NK-92 treated with Interleukin-12 subunit alpha and Interleukin-12 subunit beta, amount 100 ng/mL, for 24 hours (cell line): Measurements from ENCODE around the gene USP54.
"Not testable (repeated sequence)": the region's sequence is repeated elsewhere in the genome, so short reads cannot be mapped to it uniquely, and the experiment has no call there.

ENCODE experiments used
- DNase-seq: peaks from one replicate; lab custom pipeline; 2025; lab: John Stamatoyannopoulos, UW

Gene USP54

GRCh38 chr10:73590881-73591799 lies at the start of gene USP54:
USP54 (minus strand) TSS chr10:73591342; CDS start chr10:73575658, 15,684 bp downstream.
- no peak for DNase-seq

DNA sequence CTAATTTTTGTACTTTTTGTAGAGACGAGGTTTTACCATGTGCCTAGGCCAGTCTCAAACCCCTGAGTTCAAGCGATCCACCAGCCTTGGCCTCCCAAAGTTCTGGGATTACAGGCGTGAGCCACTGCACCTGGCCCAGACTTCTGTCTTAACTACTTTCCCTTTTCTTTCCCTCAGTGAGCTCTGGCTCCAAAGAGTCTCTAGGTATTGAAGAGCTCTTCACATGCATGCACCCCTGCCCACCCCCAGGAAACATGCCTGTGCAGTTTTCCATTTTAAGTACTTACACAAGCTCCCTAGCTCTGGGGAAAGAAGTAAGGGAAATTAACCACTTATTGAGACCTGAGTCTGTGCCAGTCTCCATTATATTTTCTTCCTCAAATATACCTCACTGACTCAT lies 48.1 kb upstream of the USP54 start:
- DNase-seq, result no peak

- DNase-seq, result no peak
These were observed 44.6 kb upstream of the USP54 start for GRCh38 chr10:73635781-73636180.

- no peak for DNase-seq
These were observed 43.3 kb upstream of the USP54 start for GRCh38 chr10:73634421-73634820.

DNA sequence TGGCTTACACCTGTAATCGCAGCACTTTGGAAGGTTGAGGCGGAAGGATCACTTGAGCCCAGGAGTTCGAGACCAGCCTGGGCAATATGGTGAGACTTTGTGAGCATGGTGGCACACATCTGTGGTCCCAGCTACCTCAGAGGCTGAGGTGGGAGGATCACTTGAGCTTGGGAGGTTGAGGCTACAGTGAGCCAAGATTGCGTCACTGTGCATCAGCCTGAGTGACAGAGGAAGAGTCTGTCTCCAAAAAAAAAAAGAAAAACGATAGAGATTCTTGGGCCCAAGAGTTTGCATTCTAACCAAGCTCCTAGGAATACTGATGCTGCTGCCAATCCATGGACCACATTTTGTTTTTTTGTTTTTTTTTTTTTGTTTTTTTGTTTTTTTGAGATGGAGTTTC lies 38.0 kb upstream of the USP54 start:
- DNase-seq, result no peak

- no peak for DNase-seq
These were observed 37.3 kb upstream of the USP54 start for GRCh38 chr10:73628405-73628804.

- no peak for DNase-seq
These were observed 36.2 kb upstream of the USP54 start for GRCh38 chr10:73627300-73627699.

DNA sequence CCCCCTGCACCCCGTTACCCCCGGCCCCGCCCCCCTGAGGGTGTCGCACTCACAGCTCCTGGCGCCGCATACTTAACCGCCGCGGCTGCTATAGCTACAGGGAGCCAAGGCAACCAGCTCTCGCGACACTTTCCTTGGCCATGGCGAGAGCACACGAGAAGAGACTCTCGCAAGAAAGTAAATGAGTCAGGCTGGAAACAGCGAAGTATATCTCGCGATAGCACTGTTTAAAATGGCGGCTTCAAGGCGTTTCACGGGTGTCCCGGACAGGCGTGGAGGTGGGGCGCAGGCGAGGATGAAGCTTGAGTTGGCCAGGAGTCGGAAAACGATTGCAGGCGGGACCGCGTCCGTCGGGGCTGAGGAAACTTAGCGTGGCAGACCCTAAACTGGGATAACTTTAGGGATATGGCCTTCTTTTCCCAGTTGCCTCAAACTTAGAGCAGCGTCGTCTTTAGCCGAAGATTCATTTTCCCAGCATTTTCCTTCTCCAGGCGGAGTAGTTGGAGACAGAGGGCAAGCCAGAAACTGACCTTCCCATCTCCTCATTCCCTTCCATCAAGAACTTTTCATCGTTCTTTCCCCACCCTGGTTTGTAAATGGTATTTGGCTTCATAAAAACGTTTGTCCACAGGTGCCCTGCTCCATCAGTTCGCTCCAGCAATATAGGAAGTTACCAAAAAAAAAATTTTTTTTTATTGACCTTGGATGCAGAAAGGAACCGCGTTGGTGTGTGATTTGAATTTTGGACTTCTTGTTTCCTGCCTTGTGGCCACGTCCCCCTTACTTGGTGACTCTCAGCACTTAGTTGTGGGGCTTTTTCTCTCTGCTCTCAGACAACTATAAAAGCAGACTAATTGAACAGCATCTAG lies 35.0 kb upstream of the USP54 start:
- peak; percentile 78 for DNase-seq

- peak; percentile 2 for DNase-seq
These were observed 34.1 kb upstream of the USP54 start for GRCh38 chr10:73625004-73625883.

GRCh38 chr10:73623056-73623455 lies 31.9 kb upstream of the USP54 start:
- DNase-seq, result no peak

- DNase-seq, result not testable (repeated sequence)
These were observed 29.8 kb upstream of the USP54 start for GRCh38 chr10:73620974-73621373.

- not testable (repeated sequence) for DNase-seq
These were observed 26.0 kb upstream of the USP54 start for GRCh38 chr10:73617143-73617542.

DNA sequence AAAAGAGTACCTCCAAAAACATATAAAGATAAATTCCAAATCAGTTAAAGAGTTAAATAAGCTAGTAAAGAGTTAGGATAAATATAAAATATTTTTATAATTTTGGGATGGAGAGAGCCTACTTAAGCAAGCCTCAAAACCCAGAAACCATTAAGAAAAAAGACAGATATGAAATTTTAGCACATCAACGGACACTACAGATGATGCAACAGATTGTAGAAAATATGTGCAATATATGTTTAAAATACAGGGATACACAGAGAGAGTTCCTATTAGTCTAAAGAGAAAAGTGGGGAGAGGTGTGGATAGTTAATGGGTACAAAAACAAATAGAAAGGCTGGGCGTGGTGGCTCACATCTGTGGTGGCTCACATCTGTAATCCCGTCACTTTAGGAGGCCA lies 23.6 kb upstream of the USP54 start:
- DNase-seq, result no peak

- DNase-seq, result no peak
These were observed 18.0 kb upstream of the USP54 start for GRCh38 chr10:73609116-73609515.

GRCh38 chr10:73601486-73601921 lies 10.4 kb upstream of the USP54 start:
- DNase-seq, result no peak

DNA sequence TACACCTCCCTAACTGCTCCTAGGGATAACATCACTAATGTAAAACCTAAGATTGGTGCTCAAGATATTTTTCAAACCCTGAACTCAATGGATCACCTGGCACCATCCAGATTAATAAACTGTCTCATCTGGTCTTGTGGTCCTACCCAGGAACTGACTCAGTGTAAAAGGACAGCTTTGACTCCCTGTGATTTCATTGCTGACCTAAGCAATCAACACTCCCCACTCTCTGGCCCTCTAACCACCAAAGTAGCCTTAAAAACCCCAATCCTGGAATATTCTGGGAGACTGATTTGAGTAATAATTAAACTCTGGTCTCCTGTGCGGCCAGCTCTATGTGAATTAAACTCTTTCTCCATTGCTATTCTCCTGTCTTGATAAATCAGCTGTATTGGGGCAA lies 6.2 kb upstream of the USP54 start:
- no peak for DNase-seq

GRCh38 chr10:73593812-73594211 lies 2.7 kb upstream of the USP54 start:
- DNase-seq, result no peak

DNA sequence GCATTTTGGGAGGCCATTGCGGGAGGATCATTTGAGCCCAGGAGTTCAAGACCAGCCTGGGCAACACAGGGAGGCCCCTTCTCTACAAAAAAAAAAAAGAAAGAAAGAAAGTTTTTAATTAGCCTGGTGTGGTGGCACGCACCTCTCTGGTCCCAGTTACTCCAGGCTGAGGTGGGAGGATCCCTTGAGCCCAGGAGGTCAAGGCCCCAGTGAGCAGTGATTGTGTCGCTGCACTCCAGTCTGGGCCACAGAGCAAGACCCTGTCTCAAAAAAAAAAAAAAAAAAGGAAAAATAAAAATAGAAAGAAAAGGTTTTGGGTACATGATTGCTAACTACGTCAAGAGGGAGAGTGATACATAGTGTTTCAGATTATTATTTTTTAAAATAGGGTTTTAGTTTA lies 2.0 kb upstream of the USP54 start:
- DNase-seq, result no peak

DNA sequence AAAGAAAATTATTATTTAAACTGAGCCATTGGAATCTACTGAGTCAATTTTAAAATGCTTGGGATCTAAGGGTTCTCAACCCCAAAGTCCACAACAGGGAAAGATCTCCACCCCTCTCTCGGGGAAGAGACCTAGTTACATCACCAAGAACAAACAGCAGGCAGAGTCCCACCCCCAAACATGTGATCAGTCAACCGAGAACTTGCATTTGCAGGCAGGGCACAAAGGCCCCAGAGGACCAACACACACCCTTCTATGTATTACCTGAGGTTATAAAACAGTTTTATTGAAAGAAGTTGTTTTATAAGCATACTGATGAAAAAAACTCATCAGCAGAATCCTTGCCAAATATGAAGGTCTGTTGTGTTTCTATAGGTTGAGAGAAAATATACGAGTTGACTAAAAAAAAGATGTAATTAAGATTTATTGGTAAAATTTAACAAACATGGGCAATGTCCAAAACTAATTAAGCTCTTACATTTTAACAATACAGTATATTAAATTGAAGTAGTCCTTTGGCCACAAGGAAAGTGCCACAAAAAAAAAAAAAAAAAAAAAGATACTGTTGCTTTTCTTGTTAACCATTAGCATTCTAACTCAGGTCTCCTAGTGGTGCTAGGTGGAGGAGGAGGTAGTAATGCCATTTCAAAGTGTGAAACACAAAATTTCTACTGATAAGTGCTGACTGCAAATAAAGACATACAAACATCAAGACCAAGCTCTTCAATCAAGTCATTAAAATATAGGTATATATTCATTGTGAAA lies 975 bp upstream of the USP54 start:
- DNase-seq, result no peak

DNA sequence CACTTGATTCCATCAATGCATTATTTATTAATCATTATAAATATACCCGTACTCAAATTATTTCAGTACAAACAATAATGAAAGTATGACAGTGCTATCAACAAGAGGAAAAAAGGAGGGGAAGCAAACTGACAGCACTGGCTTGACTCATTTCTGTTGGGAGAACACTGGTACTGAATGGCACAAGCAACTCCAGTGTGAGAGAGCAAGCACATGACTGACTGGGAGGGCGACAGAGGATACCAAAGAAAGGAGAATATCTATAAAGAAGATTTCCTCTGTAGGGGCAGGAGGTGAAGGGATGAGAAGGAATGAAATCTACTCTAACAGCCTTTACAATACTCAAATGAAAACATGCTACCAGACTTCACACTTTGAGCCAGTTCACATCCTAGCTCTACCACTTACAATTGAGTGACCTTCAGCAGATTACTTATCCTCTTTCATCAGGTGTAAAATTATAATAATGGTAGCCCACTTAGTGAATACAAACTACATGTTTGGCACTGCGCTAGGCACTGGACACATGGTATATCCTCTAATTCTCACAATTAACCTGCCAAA lies 1.5 kb downstream of the USP54 start:
- DNase-seq, result no peak

GRCh38 chr10:73588656-73589055 lies 2.5 kb downstream of the USP54 start:
- no peak for DNase-seq
